ENCODE data around the gene GRAMD2B. TPM values are rescaled to one million over a fixed set of nuclear protein-coding genes. Genes with fewer than 3 reads are reported as not detected.

Gene GRAMD2B
- polyA plus RNA-seq, 1 donor from 2014 or later: not detected

DNA sequence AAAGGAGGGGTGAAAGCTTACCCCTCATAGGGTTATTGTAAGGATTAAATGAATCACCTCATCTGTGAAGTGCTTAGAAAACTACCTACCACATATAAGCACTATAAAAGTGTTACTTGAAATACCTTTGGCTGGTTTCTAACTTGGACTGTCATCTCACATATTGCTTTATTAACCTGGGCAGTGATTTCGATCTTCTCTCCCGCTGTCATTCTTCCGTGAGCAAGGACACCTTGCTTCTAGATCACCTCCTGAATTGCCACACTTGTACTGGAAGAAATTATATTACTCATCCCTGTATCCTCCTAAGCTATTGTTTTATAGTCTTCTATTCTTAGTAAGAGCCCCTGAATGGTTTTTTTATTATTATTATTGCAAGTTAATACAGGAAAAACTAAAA lies 34.0 kb upstream of the GRAMD2B start:
- Histone ChIP-seq H3K9me3 (ENCODE audit: low read length) (no peaks in the 10 kb centered on the region), H3K79me2 (replicated peaks; ENCODE audit: insufficient read depth, low read length) (no peaks in the 10 kb centered on the region), H3K36me3 (ENCODE audit: insufficient read depth, low read length) (no peaks in the 10 kb centered on the region)

DNA sequence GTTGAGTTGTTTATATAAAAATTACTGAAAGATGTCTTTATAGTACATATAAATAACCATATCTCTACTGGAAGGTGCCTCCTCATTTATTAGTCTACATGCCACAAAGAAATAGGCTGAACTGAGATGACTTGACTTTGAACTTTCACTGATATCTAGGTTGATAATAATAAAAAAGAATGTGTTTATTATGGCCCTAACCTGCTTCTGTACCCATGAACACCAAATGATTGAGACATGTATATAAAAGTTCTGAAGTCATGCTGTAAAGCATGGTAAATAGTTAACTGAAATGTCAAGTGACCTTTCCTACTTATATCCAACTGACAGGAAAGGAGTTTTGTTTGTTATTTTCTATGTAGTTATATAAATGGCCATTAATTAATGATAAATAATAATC lies 33.2 kb upstream of the GRAMD2B start:
- H3K27me3 ChIP-seq (ENCODE audit: insufficient read depth, low read depth, low read length): no peaks in the 10 kb centered on the region
- H4K20me1 ChIP-seq (ENCODE audit: insufficient read depth): no peaks in the 10 kb centered on the region
- H3F3A ChIP-seq (ENCODE audit: insufficient read depth, low read length, poor library complexity, severe bottlenecking): no peaks in the 10 kb centered on the region
- H3K27ac ChIP-seq (ENCODE audit: low read length): no peak overlapping the region
- H3K9me2 ChIP-seq (ENCODE audit: insufficient read depth, low read length): no peaks in the 10 kb centered on the region
- no peaks in the 10 kb centered on the region for H3K9me3 ChIP-seq (ENCODE audit: low read length)
- H3K4me3 ChIP-seq (ENCODE audit: low read length): no peak overlapping the region
- no peak overlapping the region for H3K4me2 ChIP-seq (ENCODE audit: low read length)
- H3K79me2 ChIP-seq (replicated peaks; ENCODE audit: insufficient read depth, low read length): no peaks in the 10 kb centered on the region
- H3K36me3 ChIP-seq (ENCODE audit: insufficient read depth, low read length): no peaks in the 10 kb centered on the region
- TF ChIP-seq, protein P1, sequence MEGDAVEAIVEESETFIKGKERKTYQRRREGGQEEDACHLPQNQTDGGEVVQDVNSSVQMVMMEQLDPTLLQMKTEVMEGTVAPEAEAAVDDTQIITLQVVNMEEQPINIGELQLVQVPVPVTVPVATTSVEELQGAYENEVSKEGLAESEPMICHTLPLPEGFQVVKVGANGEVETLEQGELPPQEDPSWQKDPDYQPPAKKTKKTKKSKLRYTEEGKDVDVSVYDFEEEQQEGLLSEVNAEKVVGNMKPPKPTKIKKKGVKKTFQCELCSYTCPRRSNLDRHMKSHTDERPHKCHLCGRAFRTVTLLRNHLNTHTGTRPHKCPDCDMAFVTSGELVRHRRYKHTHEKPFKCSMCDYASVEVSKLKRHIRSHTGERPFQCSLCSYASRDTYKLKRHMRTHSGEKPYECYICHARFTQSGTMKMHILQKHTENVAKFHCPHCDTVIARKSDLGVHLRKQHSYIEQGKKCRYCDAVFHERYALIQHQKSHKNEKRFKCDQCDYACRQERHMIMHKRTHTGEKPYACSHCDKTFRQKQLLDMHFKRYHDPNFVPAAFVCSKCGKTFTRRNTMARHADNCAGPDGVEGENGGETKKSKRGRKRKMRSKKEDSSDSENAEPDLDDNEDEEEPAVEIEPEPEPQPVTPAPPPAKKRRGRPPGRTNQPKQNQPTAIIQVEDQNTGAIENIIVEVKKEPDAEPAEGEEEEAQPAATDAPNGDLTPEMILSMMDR (IDR thresholded peaks at IDR 0.05; ENCODE audit: poor library complexity, severe bottlenecking): no peak
- TF ChIP-seq TAF1 (IDR thresholded peaks at IDR 0.05; ENCODE audit: low read depth) (no peak), EZH2 (IDR thresholded peaks at IDR 0.05; ENCODE audit: borderline replicate concordance, insufficient read depth, low read length, poor library complexity, severe bottlenecking) (no peak), EP300 (conservative IDR thresholded peaks at IDR 0.05; ENCODE audit: poor library complexity, severe bottlenecking) (no peak), RAD21 (conservative IDR thresholded peaks at IDR 0.05) (no peak), SMC3 (conservative IDR thresholded peaks at IDR 0.05; ENCODE audit: poor library complexity) (no peak), MXI1 (conservative IDR thresholded peaks at IDR 0.05; ENCODE audit: poor library complexity, severe bottlenecking) (no peak), POLR2AphosphoS5 (IDR thresholded peaks at IDR 0.05) (no peak)
- TF ChIP-seq, protein P2, sequence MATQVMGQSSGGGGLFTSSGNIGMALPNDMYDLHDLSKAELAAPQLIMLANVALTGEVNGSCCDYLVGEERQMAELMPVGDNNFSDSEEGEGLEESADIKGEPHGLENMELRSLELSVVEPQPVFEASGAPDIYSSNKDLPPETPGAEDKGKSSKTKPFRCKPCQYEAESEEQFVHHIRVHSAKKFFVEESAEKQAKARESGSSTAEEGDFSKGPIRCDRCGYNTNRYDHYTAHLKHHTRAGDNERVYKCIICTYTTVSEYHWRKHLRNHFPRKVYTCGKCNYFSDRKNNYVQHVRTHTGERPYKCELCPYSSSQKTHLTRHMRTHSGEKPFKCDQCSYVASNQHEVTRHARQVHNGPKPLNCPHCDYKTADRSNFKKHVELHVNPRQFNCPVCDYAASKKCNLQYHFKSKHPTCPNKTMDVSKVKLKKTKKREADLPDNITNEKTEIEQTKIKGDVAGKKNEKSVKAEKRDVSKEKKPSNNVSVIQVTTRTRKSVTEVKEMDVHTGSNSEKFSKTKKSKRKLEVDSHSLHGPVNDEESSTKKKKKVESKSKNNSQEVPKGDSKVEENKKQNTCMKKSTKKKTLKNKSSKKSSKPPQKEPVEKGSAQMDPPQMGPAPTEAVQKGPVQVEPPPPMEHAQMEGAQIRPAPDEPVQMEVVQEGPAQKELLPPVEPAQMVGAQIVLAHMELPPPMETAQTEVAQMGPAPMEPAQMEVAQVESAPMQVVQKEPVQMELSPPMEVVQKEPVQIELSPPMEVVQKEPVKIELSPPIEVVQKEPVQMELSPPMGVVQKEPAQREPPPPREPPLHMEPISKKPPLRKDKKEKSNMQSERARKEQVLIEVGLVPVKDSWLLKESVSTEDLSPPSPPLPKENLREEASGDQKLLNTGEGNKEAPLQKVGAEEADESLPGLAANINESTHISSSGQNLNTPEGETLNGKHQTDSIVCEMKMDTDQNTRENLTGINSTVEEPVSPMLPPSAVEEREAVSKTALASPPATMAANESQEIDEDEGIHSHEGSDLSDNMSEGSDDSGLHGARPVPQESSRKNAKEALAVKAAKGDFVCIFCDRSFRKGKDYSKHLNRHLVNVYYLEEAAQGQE (IDR thresholded peaks at IDR 0.05; ENCODE audit: borderline replicate concordance): no peak
- no peak overlapping the region for H2AFZ ChIP-seq (ENCODE audit: low read depth, low read length)
- no peak overlapping the region for H3K9ac ChIP-seq (ENCODE audit: low read length)

More for the DNA sequence above, 34.0 kb upstream of the GRAMD2B start:
- no peaks in the 10 kb centered on the region for H3K27me3 ChIP-seq (ENCODE audit: insufficient read depth, low read depth, low read length)
- TF ChIP-seq EP300 (conservative IDR thresholded peaks at IDR 0.05; ENCODE audit: poor library complexity, severe bottlenecking) (no peak), TAF1 (IDR thresholded peaks at IDR 0.05; ENCODE audit: low read depth) (no peak)
- no peak overlapping the region for H3K4me2 ChIP-seq (ENCODE audit: low read length)
- H2AFZ ChIP-seq (ENCODE audit: low read depth, low read length): no peak overlapping the region
- no peaks in the 10 kb centered on the region for H4K20me1 ChIP-seq (ENCODE audit: insufficient read depth)
- H3K27ac ChIP-seq (ENCODE audit: low read length): no peak overlapping the region
- no peaks in the 10 kb centered on the region for H3F3A ChIP-seq (ENCODE audit: insufficient read depth, low read length, poor library complexity, severe bottlenecking)
- no peak overlapping the region for H3K9ac ChIP-seq (ENCODE audit: low read length)
- H3K9me2 ChIP-seq (ENCODE audit: insufficient read depth, low read length): no peaks in the 10 kb centered on the region
- no peak overlapping the region for H3K4me3 ChIP-seq (ENCODE audit: low read length)

DNA sequence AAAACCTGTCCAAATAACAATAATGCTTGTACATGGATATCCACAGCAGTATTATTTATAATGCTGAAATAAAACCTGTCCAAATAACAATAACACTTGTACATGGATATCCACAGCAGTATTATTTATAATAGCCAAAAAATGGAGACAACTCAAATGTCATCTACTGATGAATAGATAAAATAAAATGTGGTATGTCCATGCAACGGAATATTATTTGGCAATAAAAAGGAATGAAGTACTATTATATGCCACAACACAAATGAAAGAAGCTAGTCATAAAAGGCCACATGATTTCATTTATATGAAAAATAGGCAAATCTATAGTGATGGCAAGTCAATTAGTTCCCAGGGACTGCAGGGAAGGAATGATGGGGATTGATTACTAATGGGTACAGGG lies 31.8 kb upstream of the GRAMD2B start:
- Histone ChIP-seq H3K9me3 (ENCODE audit: low read length) (no peaks in the 10 kb centered on the region), H2AFZ (ENCODE audit: low read depth, low read length) (no peak overlapping the region), H3K4me3 (ENCODE audit: low read length) (no peak overlapping the region), H3K9ac (ENCODE audit: low read length) (no peak overlapping the region), H3F3A (ENCODE audit: insufficient read depth, low read length, poor library complexity, severe bottlenecking) (no peaks in the 10 kb centered on the region), H3K79me2 (replicated peaks; ENCODE audit: insufficient read depth, low read length) (no peaks in the 10 kb centered on the region), H3K4me2 (ENCODE audit: low read length) (no peak overlapping the region), H3K27me3 (ENCODE audit: insufficient read depth, low read depth, low read length) (no peaks in the 10 kb centered on the region), H3K27ac (ENCODE audit: low read length) (no peak overlapping the region), H3K9me2 (ENCODE audit: insufficient read depth, low read length) (no peaks in the 10 kb centered on the region), H3K36me3 (ENCODE audit: insufficient read depth, low read length) (no peaks in the 10 kb centered on the region), H4K20me1 (ENCODE audit: insufficient read depth) (no peaks in the 10 kb centered on the region)
- TF ChIP-seq, protein P1 (IDR thresholded peaks at IDR 0.05; ENCODE audit: poor library complexity, severe bottlenecking): no peak
- TF ChIP-seq RAD21 (conservative IDR thresholded peaks at IDR 0.05) (no peak), POLR2AphosphoS5 (IDR thresholded peaks at IDR 0.05) (no peak), EP300 (conservative IDR thresholded peaks at IDR 0.05; ENCODE audit: poor library complexity, severe bottlenecking) (no peak), MXI1 (conservative IDR thresholded peaks at IDR 0.05; ENCODE audit: poor library complexity, severe bottlenecking) (no peak), EZH2 (IDR thresholded peaks at IDR 0.05; ENCODE audit: borderline replicate concordance, insufficient read depth, low read length, poor library complexity, severe bottlenecking) (no peak), SMC3 (conservative IDR thresholded peaks at IDR 0.05; ENCODE audit: poor library complexity) (no peak), TAF1 (IDR thresholded peaks at IDR 0.05; ENCODE audit: low read depth) (no peak)
- TF ChIP-seq, protein P2 (IDR thresholded peaks at IDR 0.05; ENCODE audit: borderline replicate concordance): no peak
